Muscle layer of colon (tissue), 2 donors: Measurements from ENCODE around the gene CXCR4.

Source experiments
- H3K27ac ChIP-seq: one replicate; pipeline ENCODE4 v1.7.0; 2013; ENCODE audit warnings: low read depth, mild to moderate bottlenecking, low read length, moderate library complexity
- H3K27me3 ChIP-seq, 2 donors: one replicate each; pipeline ENCODE4 v1.7.0; 2013; ENCODE audit warnings: low read length in 2 of 2, mild to moderate bottlenecking in 2 of 2; ENCODE audit not compliant: insufficient read depth in 2 of 2, control insufficient read depth in 1 of 2
- H3K36me3 ChIP-seq: one replicate; pipeline ENCODE4 v1.7.0; 2013; ENCODE audit warnings: mild to moderate bottlenecking, low read length; ENCODE audit not compliant: insufficient read depth
- H3K4me1 ChIP-seq: one replicate; pipeline ENCODE4 v1.7.0; 2013; ENCODE audit warnings: mild to moderate bottlenecking, low read length; ENCODE audit not compliant: insufficient read depth
- H3K4me3 ChIP-seq, 2 donors: one replicate each; pipeline ENCODE4 v1.7.0; 2013; ENCODE audit warnings: low read length in 2 of 2, low read depth in 1 of 2, mild to moderate bottlenecking in 1 of 2, moderate library complexity in 1 of 2
- H3K9ac ChIP-seq: one replicate; pipeline ENCODE4 v1.7.0; 2013; ENCODE audit warnings: low read length
- H3K9me3 ChIP-seq: one replicate; pipeline ENCODE4 v1.7.0; 2013; ENCODE audit warnings: mild to moderate bottlenecking, low read length
- donor health status: abdominal sarcoma.
- donor health status: Adenocarcinoma of cecum.

CXCR4 gene

GRCh38 chr2:136130511-136130910, 12.6 kb upstream of the CXCR4 start:
- H3K9ac ChIP-seq, result no peak overlapping the region
- no peaks in the 10 kb centered on the region for H3K9me3 ChIP-seq
- H3K27ac ChIP-seq, result no peak overlapping the region
- no peaks in the 10 kb centered on the region for H3K27me3 ChIP-seq
- H3K36me3 ChIP-seq, result no peaks in the 10 kb centered on the region
- peaks cover 8% of the 10 kb centered on the region for H3K4me1 ChIP-seq
- no peak overlapping the region for H3K4me3 ChIP-seq

- Histone ChIP-seq H3K4me1 (peaks cover 12% of the 10 kb centered on the region), H3K4me3 (no peak overlapping the region), H3K9me3 (no peaks in the 10 kb centered on the region), H3K9ac (no peak overlapping the region), H3K27me3 (no peaks in the 10 kb centered on the region), H3K36me3 (no peaks in the 10 kb centered on the region), H3K27ac (no peak overlapping the region)
These were observed 12.1 kb upstream of the CXCR4 start for GRCh38 chr2:136130045-136130444.

GRCh38 chr2:136129601-136130000, 11.7 kb upstream of the CXCR4 start:
- H3K36me3 ChIP-seq, result no peaks in the 10 kb centered on the region
- H3K9ac ChIP-seq, result no peak overlapping the region
- no peak overlapping the region for H3K27ac ChIP-seq
- H3K4me3 ChIP-seq, result no peak overlapping the region
- H3K27me3 ChIP-seq, result no peaks in the 10 kb centered on the region
- H3K9me3 ChIP-seq, result no peaks in the 10 kb centered on the region
- H3K4me1 ChIP-seq, result peaks cover 14% of the 10 kb centered on the region

DNA sequence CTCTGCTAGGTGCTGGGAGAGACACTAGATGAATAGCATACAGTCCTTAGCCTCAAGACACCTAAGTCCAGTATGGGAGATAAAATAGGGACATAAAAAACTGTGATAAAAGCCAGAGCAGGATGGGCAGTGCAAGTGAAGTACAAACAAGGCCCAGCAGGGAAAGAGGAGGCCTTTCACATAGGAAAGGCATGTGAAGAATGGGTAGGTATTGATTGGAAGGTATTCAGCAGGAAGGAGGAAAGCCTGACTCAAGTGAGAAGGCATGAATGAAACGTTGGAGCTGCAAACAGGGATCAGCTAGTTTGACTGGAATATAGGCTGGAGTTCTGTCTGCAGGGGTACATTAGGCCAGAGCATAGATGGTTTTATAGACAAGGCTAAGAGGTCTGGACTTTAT, 11.0 kb upstream of the CXCR4 start:
- H3K27me3 ChIP-seq, result no peaks in the 10 kb centered on the region
- H3K36me3 ChIP-seq, result no peaks in the 10 kb centered on the region
- no peak overlapping the region for H3K4me3 ChIP-seq
- peaks cover 14% of the 10 kb centered on the region for H3K4me1 ChIP-seq
- H3K9me3 ChIP-seq, result no peaks in the 10 kb centered on the region
- no peak overlapping the region for H3K9ac ChIP-seq
- H3K27ac ChIP-seq, result no peak overlapping the region

DNA sequence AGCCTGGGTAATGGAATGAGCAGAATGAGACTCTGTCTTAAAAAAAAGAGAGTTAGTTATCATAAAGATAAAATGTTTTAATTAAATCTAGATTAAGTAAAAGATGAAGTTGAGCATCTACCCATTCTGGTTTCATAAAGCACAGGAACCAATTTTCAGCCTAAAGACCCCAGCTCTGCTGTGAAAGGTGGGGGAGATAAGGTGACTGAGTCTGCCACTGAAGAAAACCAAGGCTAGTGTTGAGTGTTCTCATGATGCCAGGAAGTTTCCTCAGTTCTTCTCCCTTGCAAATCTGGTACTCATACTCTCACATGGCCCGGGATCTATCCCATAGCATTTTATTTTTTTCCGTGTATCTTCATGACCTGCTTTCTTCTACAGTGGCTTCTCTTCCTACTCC, 10.4 kb upstream of the CXCR4 start:
- Histone ChIP-seq H3K27me3 (no peaks in the 10 kb centered on the region), H3K4me1 (peaks cover 14% of the 10 kb centered on the region), H3K9me3 (no peaks in the 10 kb centered on the region), H3K27ac (no peak overlapping the region), H3K9ac (no peak overlapping the region), H3K4me3 (no peak overlapping the region), H3K36me3 (no peaks in the 10 kb centered on the region)

DNA sequence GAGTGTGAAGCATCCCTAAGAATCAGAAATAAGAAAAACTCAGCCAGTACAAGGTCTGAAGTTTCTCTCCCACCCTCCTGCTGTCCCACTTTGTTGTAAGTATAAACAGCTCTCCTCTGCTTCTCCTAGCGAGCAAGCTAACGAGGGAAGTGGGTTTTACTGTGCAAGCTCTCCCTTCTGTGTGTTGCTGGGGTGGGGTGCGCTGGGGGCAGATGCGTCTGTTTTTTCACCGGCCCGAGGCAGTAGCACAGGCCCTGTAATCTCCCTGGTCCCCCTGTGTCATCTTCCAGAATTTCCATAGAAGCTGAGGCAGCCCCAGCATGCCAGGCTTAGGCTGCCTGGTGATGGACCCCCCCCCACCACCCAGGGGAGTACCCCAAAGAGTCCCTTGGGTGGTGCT, 9.4 kb upstream of the CXCR4 start:
- H3K27ac ChIP-seq, result no peak overlapping the region
- H3K4me1 ChIP-seq, result peaks cover 14% of the 10 kb centered on the region
- no peaks in the 10 kb centered on the region for H3K36me3 ChIP-seq
- no peak overlapping the region for H3K4me3 ChIP-seq
- no peaks in the 10 kb centered on the region for H3K9me3 ChIP-seq
- H3K27me3 ChIP-seq, result no peaks in the 10 kb centered on the region
- no peak overlapping the region for H3K9ac ChIP-seq

DNA sequence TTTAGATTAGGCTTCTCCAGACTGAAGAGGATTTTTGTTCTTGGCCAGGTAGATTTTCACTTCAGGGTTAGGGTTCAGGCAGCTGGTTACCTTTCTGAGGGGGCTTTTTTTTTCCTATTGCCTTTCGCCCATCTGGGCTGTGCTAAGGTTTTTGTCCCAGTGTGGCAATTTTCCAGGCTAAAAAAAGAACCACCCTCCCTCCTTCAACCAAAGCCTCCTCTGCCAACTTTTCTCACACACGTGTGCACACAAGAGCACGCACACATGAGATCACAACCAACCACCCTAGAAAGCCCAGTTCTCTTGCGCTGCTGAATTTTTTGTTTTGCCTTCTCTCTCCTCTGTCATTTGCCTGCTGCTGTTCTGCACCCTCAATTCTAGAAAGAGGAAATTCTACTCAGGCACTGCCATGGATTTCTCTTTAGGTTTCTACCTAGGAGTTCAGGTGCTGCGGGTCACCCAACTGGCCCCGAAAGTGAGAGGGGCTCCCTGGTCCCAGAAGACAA, 8.5 kb upstream of the CXCR4 start:
- Histone ChIP-seq H3K9me3 (no peaks in the 10 kb centered on the region), H3K9ac (no peak overlapping the region), H3K27ac (no peak overlapping the region), H3K4me1 (peaks cover 14% of the 10 kb centered on the region), H3K27me3 (peaks cover 0 to 3% of the 10 kb centered on the region in 2 donors), H3K4me3 (no peak overlapping the region), H3K36me3 (no peaks in the 10 kb centered on the region)

- Histone ChIP-seq H3K9me3 (no peaks in the 10 kb centered on the region), H3K27me3 (peaks cover 0 to 6% of the 10 kb centered on the region in 2 donors), H3K36me3 (no peaks in the 10 kb centered on the region), H3K4me3 (no peak overlapping the region), H3K9ac (no peak overlapping the region), H3K4me1 (peaks cover 14% of the 10 kb centered on the region), H3K27ac (no peak overlapping the region)
These were observed 8.1 kb upstream of the CXCR4 start for GRCh38 chr2:136126021-136126420.

GRCh38 chr2:136125236-136125635, 7.3 kb upstream of the CXCR4 start:
- H3K4me1 ChIP-seq, result peaks cover 14% of the 10 kb centered on the region
- H3K36me3 ChIP-seq, result no peaks in the 10 kb centered on the region
- no peak overlapping the region for H3K27ac ChIP-seq
- peaks cover 0 to 6% of the 10 kb centered on the region in 2 donors for H3K27me3 ChIP-seq
- no peaks in the 10 kb centered on the region for H3K9me3 ChIP-seq
- no peak overlapping the region for H3K9ac ChIP-seq
- H3K4me3 ChIP-seq, result no peak overlapping the region

DNA sequence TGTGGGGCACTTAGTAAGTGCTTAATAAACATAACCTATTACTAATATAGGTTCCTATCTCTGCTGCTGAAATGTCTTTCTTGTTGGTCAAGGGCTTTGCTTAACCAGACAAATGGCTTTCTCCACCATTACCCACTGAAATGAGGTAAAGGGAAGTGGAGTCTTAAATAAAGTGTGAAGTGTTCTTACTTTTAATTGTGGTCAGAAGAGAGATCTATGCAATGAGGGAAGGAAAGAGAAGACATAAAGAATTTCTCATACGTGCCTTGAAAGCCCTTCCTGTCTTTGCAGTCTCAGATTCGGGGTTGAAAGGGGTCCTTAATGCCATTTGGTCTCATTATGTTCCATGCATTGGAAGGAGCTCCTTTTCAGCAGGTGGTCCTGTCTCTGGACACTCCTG, 6.9 kb upstream of the CXCR4 start:
- Histone ChIP-seq H3K36me3 (no peaks in the 10 kb centered on the region), H3K9me3 (no peaks in the 10 kb centered on the region), H3K27ac (no peak overlapping the region), H3K27me3 (peaks cover 0 to 8% of the 10 kb centered on the region in 2 donors), H3K4me3 (no peak overlapping the region), H3K4me1 (peaks cover 14% of the 10 kb centered on the region), H3K9ac (no peak overlapping the region)

- Histone ChIP-seq H3K4me1 (peaks cover 14% of the 10 kb centered on the region), H3K9me3 (no peaks in the 10 kb centered on the region), H3K27ac (no peak overlapping the region), H3K27me3 (peaks cover 4 to 15% of the 10 kb centered on the region in 2 donors), H3K4me3 (no peak overlapping the region), H3K9ac (no peak overlapping the region), H3K36me3 (no peaks in the 10 kb centered on the region)
These were observed 4.7 kb upstream of the CXCR4 start for GRCh38 chr2:136122661-136123060.

DNA sequence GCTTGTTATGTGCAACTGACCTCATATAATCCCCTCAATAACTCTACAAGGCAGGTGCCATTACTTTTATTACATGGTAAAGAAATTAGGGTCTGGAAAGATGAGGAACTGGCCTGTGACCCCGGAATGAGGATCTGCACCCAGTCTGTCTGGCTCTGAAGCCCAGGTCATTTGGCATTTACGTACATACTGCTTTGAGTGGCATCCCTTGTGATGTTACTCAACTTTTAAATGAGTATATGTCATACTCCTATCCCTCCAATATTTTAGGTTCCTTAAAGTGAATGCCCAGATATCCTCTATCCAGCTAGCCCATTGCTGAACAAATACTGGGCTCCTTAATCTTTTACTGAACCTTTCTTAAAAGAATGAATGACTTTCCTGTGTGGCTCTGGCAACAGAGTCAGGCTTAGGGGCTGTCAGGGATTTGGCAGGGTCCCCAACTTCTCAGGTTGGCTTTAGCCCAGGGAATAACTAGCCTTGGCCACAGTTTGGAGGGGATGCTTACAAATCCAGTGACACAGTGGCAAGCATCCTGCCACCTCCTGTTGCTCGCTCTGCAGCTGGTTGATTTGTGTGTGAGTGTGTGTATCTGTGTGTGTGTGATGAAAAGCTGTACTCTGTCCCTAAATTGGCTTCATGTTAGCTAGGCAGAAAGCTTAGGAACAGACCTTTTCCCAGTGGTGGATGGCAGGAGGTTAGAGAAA, 3.4 kb upstream of the CXCR4 start:
- H3K27me3 ChIP-seq, result peaks cover 4 to 25% of the 10 kb centered on the region in 2 donors
- no peak overlapping the region for H3K9ac ChIP-seq
- no peak overlapping the region for H3K4me3 ChIP-seq
- peaks cover 12% of the 10 kb centered on the region for H3K4me1 ChIP-seq
- no peaks in the 10 kb centered on the region for H3K36me3 ChIP-seq
- H3K27ac ChIP-seq, result no peak overlapping the region
- no peaks in the 10 kb centered on the region for H3K9me3 ChIP-seq
